Measurements from ENCODE around the gene BSPH1.

BSPH1 gene

GRCh38 chr19:48023011-48023410 is 31.0 kb upstream of the BSPH1 start:
- H3K4me3 ChIP-seq (replicated peaks; ENCODE audit: low read depth, low read length): no peak overlapping the region
- TF ChIP-seq CTCF (IDR thresholded peaks at IDR 0.05; ENCODE audit: low read length, missing control alignments): no peak
- no peak for DNase-seq (ENCODE audit: low read depth)

GRCh38 chr19:48020686-48021085 is 28.7 kb upstream of the BSPH1 start:
- H3K4me3 ChIP-seq (replicated peaks; ENCODE audit: low read depth, low read length): no peak overlapping the region
- TF ChIP-seq CTCF (IDR thresholded peaks at IDR 0.05; ENCODE audit: low read length, missing control alignments): no peak
- DNase-seq (ENCODE audit: low read depth): no peak

- no peak for TF ChIP-seq CTCF (IDR thresholded peaks at IDR 0.05; ENCODE audit: low read length, missing control alignments)
- no peak overlapping the region for H3K4me3 ChIP-seq (replicated peaks; ENCODE audit: low read depth, low read length)
- no peak for DNase-seq (ENCODE audit: low read depth)
These were observed 19.2 kb upstream of the BSPH1 start for GRCh38 chr19:48010932-48011758.

GRCh38 chr19:48006762-48007161 is 14.8 kb upstream of the BSPH1 start:
- no peak for TF ChIP-seq CTCF (IDR thresholded peaks at IDR 0.05; ENCODE audit: low read length, missing control alignments)
- H3K4me3 ChIP-seq (replicated peaks; ENCODE audit: low read depth, low read length): no peak overlapping the region
- DNase-seq (ENCODE audit: low read depth): no peak

- DNase-seq (ENCODE audit: low read depth): no peak
- H3K4me3 ChIP-seq (replicated peaks; ENCODE audit: low read depth, low read length): no peak overlapping the region
- no peak for TF ChIP-seq CTCF (IDR thresholded peaks at IDR 0.05; ENCODE audit: low read length, missing control alignments)
These were observed 12.3 kb upstream of the BSPH1 start for GRCh38 chr19:48004236-48004635.

- DNase-seq (ENCODE audit: low read depth): no peak
- no peak overlapping the region for H3K4me3 ChIP-seq (replicated peaks; ENCODE audit: low read depth, low read length)
- no peak for TF ChIP-seq CTCF (IDR thresholded peaks at IDR 0.05; ENCODE audit: low read length, missing control alignments)
These were observed 8.9 kb upstream of the BSPH1 start for GRCh38 chr19:48000846-48001245.

- TF ChIP-seq CTCF (IDR thresholded peaks at IDR 0.05; ENCODE audit: low read length, missing control alignments): no peak
- H3K4me3 ChIP-seq (replicated peaks; ENCODE audit: low read depth, low read length): no peak overlapping the region
- no peak for DNase-seq (ENCODE audit: low read depth)
These were observed 6.8 kb upstream of the BSPH1 start for GRCh38 chr19:47998800-47999199.

Measured in fibroblast of pulmonary artery (primary cell).